GM19193 (cell line): Measurements from ENCODE around the gene ANKS1B.

Source experiments
- POLR2A ChIP-seq: IDR thresholded peaks from 4 replicates; pipeline ENCODE4 v1.6.1; 2011; ENCODE audit not compliant: insufficient read depth, insufficient read length; ENCODE audit errors: extremely low read depth

ANKS1B gene

DNA sequence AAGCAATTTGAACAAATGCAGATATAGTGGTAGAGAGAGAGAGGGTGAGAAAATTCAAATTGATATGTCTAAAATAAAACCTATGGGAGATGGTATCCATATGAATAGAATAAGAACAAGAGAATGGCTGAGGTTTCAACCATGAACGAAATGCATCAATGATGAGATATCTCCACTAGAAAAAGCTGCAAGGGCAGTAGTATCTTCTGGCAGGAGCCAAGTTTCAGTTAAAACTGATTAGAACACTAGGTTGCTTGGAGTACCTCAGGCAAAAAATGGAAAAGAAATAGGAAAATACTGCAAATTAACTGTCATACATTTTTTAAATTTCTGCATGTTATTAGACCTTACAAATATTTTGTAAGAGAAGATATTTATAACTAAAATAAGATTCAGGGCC, 151.3 kb downstream of the ANKS1B start:
- TF ChIP-seq POLR2A: no peak

GRCh38 chr12:99824900-99825542, 159.7 kb downstream of the ANKS1B start:
- TF ChIP-seq POLR2A: no peak

DNA sequence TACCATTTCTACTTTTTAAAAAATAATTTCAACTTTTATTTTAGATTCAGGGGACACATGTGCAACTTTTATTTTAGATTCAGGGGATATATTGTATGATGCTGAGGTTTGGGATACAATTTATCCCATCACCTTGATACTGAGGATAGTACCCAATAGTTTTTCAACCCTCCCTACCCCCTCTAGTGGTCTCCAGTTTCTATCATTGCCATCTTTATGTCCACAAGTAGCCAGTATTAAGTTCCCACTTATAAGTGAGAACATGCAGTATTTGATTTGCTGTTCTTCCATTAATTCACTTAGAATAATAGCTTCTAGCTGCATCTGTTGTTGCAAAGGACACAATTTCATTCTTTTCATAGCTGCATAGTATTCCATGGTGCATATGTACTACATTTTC, 162.5 kb downstream of the ANKS1B start:
- no peak for TF ChIP-seq POLR2A

DNA sequence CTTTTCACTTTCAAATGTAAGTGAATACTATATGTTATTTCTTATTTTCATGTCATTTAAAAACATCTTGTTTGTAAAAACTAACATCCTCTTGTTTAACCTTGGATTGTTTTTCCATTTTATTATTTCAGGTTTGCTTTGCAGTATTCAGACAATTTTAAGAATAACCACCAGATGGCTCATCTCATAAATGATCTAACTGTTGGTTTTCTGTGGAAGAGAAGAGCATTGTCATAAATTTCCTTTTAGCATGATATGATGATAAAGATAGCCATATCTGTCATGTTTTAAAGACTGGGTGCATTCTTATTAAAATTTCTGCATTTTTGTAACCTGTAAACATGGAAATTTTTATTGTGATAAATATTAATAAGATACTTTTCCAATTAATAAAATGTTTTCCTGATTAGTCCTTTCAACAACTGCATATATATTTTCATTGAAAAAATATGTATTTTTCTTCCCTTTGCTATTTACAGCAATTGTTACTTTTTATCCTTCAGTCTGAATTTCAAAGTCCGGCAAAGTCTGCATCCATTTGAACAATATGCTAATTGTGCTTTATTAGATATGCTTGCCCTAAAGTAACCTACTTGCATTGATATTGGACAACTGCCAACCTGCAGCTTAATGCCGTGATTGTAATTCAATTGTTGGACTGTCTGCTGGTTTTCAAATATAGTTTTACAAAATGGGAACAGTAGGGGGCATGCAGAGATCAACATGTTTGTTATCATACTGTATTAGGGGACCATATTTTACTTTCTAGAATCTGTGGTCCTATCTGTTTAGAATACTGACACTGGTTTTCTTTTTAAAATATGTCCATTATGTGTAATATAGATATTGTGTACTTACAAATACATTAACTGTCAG, 173.8 kb downstream of the ANKS1B start:
- no peak for TF ChIP-seq POLR2A

DNA sequence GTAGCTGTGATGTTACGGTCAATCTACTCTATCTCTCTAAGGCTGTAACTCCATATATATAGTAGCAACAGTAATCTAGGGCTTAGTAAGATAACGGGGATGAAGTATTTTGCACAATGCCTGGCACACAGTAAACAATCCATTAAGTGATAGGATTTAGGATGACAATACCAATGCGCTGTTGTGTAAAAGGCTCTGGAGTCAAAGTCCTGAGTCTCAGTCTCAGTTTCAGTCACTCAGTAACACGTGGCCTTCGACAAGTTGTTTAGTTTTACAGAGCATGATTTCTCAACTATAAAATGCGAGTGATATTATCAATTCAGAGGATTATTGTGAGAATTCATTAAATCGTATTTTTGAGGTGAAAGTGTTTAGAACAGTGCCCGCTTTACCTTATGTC, 174.8 kb downstream of the ANKS1B start:
- no peak for TF ChIP-seq POLR2A

GRCh38 chr12:99806304-99806703, 178.4 kb downstream of the ANKS1B start:
- no peak for TF ChIP-seq POLR2A

- no peak for TF ChIP-seq POLR2A
Observed at GRCh38 chr12:99804715-99805114, 180.0 kb downstream of the ANKS1B start.

DNA sequence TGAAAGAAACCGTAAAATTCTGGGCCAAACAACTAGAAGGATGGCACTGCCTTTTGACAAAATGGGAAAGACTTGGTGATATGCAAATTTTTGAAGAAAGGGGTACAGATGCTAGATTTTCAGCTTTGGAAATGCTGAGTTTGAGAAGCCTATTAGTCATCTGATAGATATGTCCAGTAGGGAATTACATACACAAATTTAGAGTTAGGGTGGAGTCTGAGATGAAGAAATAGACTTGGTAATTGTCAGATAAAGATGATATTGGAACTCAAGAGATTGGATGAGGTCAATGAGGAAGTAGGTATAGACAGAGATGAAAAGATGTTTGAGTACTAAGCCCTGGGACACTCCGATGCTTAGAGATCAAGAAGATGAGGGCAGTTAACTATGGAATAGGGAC, 184.1 kb downstream of the ANKS1B start:
- TF ChIP-seq POLR2A: no peak

GRCh38 chr12:99783421-99783820, 201.3 kb downstream of the ANKS1B start:
- TF ChIP-seq POLR2A: no peak

DNA sequence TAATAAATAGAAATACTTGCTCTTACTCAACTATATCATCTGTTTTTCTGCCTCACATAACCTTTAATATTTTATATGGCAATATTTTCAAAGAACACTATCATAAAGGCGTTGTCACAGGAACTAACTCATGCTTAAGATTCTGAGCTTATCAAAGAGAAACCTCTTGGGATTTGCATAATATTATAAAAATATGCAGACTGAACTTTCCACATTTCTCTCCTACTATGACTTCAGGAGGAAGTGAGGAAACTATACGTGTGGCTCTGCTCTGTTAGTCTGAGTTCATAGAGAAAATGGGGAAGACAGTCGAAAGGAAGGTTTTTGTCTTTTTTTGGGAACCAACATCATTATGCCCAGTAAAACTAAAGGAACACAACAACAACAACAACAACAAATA, 212.5 kb downstream of the ANKS1B start:
- no peak for TF ChIP-seq POLR2A

GRCh38 chr12:99771659-99772058, 213.1 kb downstream of the ANKS1B start:
- TF ChIP-seq POLR2A: no peak

DNA sequence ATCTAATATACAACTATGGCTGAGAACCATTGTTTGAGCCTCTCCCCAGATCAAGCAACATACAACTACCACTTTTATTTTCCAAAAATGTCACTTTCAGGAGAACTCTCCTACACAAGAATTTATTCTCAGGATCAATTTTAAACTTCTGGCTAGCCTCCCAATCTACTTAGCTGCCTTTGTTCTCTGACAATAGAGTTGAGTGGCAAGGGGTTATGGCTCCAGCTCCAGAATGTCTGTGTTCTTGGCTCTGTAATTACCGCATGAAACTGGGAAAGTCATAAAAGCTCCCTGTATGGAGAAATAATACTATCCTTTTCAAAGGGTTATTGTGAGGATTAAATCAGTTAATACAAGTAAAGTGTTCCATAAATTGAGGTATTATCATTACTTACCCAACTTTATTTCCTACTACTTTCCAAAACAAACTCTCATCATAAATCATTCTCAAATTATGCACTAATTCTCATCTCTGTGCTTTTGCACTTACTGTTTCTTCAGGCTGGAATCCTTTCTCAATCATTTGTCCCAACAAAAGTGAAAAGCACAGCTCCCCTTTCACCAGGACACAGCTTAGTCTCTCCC, 215.2 kb downstream of the ANKS1B start:
- TF ChIP-seq POLR2A: no peak

DNA sequence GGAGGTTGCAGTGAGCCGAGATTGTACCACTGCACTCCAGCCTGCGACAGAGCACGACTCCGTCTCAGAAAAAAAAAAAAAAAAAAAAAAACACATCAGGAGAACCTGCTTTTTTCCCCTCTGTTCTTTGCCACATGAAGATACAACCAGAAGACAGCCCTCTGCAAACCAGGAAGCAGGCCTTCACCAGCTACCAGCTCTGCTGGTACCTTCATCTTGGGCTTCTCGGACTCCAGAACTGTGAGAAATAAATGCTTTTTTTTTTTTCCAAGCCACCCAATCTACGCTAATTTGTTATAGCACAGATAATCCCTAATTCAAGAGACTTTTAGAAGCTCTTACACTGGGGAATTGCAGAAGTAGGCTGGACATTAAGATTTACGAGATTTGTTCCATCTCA, 216.0 kb downstream of the ANKS1B start:
- no peak for TF ChIP-seq POLR2A

- TF ChIP-seq POLR2A: no peak
Observed at GRCh38 chr12:99767809-99768208, 216.9 kb downstream of the ANKS1B start.

DNA sequence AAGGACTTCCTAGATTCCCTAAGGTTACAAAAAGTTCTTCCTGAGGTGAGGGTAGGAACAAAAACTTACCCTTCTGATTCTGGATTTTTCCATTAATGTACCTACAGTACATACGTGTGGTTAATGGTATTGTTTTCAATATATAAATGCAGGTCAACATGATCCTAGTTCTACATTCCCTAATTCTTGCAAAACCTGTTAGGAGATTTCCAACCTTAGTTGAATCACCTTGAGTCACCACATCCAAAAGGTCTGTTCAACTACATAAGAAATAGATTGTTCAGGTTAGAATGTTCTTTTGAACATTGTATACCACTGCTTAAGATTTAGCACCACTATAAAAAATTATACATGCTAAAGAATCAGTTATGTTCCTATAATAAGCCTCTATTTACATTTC, 218.3 kb downstream of the ANKS1B start:
- TF ChIP-seq POLR2A: no peak
